GM18909 (cell line): ENCODE data around the gene ULK4.
"Not testable (repeated sequence)": the region's sequence is repeated elsewhere in the genome, so short reads cannot be mapped to it uniquely, and the experiment has no call there.

Experiments used
- ATAC-seq: cut with Tn5 transposase; IDR thresholded peaks from one replicate; pipeline ENCODE4 v1.9.1; 2021; ENCODE audit warnings: mild to moderate bottlenecking; ENCODE audit not compliant: unreplicated experiment, poor library complexity

ULK4 gene

DNA sequence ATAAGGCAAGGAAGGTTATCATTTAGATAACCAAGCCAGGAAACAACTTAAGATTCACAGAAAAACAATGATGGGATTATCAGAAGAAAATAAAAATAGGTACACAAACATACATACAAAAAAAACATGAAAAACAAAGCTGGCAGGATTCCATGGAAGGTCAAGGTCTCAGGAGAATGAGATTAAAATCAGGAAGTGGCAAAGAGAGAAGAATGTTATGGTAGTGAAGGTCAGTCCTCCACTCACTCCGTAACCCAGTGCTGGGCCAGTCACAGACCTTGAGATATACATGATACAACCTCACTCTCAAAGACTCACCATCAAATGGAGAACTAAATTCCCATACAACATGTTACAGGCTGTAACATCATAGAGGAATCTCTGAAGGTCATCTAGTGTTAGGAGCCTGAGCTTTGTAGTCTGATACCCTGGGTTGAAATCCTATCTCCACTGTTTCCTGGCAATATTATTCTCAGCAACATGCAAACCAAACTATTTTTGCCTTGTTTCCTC, 668.7 kb downstream of the ULK4 start:
- ATAC-seq, result no peak

DNA sequence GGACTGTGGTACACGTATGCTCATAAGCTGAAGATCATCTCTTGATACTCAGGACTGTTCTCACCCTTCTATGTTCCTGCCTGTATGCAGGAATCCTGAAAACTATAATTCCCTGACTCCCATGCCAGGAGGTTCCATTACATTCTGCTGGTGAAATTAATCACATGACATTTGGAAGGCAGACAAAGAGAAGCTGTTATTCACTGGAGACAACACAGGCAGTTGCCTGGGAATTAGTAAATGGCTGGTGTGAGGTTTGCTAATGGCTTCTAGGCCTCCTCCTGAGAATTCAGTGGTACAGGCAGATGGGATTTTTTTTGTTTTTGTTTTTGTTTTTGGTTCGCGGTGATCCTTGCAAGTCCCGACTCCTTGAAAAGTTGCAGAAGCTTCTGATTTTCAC, 671.2 kb downstream of the ULK4 start:
- ATAC-seq, result no peak

DNA sequence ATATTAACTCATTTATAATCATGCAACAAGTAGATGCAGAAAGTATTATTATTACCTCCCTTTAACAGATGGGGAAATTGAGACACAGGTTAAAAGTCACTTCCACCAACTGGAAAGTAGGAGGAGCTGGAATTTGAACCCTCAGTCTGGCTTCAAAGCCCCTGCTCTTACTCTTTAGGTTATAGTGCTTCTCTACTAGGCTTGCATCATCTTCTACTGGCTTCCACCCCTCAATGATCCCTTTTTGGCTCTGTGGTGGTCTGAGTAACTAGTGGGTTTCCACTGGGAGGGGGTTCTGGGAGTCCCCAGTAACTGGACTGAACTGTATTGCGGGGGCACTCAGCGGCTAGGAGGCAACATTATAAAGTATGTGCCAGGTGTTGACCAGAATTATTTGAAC, 671.6 kb downstream of the ULK4 start:
- no peak for ATAC-seq

DNA sequence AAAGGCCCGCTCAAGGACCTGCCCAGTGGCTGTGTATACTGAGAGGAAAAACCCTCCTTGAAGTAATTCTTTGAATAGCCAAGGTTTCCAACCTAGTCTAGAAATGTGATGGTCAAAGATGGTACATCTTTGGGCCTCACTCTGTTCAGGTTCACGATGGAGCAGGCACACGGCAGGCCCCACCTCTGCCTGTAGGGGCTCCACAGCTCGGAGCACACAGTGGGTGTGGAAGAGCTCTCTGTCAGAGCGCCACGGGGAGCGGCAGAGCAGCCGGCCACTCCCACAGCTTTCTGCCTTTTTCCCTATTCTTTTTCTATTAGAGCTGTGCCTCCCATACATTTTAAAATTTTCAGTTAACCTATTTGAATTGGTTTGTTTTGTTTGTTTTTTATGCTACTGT, 673.1 kb downstream of the ULK4 start:
- no peak for ATAC-seq

DNA sequence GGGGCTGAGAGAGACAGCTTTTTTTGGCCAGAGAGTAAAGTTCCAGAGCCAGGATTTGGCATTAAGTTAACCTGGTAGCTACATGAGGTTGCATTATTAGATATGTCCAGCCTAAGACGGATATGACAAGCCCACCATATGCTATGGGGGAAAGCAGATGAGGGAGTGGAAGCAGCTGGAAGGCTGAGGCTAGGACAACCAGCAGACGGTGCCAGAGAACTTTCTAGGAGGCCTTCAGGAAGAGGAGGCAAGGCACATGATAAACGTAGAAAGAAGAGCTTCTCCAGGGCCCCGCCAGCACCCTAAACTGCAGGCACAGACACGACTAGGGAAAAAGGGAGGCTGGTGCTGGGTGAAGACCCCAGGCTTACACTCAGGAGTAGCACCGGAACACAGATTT, 675.6 kb downstream of the ULK4 start:
- ATAC-seq, result no peak

DNA sequence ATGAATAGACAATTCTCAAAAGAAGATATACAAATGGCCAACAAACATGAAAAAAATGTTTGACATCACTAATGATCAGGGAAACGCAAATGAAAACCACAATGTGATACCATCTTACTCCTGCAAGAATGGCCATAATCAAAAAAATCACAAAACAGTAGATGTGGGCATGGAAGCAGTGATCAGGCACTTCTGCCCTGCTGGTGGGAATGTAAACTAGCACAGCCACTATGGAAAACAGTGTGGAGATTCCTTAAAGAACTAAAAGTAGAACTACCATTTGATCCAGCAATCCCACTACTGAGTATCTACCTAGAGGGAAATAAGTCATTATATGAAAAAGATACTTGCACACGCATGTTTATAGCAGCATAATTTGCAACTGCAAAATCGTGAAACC, 677.0 kb downstream of the ULK4 start:
- not testable (repeated sequence) for ATAC-seq

DNA sequence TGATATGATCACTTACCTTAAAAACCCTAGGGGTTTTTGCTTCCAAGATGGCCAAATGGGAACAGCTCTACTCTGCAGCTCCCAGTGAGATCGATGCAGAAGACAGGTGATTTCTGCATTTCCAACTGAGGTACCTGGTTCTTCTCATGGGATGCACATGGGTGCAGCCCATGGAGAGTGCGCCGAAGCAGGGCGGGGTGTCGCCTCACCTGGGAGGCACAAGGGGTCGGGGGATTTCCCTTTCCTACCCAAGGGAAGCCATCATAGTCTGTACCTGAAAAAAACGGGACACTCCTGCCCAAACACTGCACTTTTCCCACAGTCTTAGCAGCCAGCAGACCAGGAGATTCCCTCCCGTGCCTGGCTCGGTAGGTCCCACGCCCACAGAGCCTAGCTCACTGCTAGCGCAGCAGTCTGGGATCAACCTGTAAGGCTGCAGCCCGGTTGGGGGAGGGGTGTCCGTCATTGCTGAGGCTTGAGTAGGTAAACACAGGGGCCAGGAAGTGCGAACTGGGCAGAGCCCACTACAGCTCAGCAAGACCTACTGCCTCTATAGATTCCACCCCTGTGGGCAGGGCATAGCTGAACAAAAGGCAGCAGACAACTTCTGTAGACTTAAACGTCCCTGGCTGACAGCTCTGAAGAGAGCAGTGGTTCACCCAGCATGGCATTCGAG, 684.0 kb downstream of the ULK4 start:
- ATAC-seq, result no peak

DNA sequence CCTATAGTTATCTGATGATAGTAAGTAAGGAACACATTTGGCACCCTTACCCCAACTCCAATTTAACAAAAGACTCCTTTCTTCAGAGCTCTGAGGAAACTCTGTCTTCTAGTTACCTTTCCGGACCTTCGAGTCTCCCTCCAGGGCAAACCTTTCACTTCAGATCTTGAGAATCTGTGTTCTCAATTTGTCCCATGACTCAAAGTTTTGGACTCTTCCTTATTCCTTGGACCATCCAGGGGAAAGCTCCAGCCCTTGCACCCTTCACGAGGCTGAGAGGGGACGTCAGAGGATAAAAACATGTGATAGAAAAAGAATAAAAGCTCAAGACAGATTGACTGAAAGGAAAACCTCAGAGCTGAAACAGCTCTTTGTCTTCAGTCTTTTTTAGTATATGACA, 685.7 kb downstream of the ULK4 start:
- ATAC-seq, result no peak

DNA sequence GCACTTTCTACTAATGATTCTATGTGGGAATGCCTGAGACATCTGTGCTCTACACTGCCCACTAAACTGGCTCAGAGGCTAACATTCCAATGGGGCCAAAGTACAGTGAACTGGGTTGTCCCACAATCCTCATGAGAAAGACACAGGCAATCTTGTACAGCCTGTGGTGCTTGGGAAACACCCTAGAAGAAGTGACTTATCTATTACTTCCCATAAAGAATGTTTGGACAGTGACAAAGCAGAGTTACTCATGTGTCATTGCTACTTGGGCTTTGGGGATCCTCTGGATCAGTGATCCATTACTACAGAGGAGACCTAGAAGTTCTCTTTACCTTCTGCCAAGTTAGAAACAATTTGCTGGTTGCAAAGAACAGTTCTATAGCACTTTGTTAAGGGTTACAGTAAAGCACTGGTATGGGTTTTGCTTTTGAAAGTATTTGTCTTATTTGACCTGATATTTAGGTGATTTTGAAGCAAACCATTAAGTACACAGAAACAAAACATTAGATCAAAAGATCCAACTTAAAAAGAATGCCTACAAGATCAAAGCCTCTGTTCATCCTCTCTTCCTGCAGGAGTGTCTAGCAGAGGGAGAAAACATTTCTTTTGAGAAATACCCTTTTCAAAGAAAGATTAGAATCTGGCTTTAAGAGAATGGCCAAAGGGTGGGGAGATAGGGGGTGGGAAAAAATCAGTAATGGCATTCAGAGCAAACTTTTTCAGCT, 686.8 kb downstream of the ULK4 start:
- ATAC-seq, result no peak

DNA sequence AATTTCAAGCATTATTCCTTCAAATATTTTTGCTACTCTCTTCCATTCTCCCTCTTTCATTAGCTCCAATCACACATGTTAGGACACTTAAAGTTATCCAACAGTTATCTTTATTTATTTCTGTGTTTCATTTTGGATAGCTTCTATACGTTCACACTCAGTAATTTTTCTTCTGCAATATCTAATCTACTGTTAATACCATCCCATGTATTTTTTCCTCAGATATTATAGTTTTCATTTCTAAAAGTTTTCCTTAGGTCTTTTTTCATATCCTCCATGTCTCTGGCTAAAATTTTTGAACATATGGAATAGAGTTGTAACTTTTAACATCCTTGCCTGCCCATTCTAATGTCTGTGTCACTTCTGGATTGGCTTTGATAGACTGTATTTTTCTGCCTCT, 689.2 kb downstream of the ULK4 start:
- ATAC-seq, result no peak

DNA sequence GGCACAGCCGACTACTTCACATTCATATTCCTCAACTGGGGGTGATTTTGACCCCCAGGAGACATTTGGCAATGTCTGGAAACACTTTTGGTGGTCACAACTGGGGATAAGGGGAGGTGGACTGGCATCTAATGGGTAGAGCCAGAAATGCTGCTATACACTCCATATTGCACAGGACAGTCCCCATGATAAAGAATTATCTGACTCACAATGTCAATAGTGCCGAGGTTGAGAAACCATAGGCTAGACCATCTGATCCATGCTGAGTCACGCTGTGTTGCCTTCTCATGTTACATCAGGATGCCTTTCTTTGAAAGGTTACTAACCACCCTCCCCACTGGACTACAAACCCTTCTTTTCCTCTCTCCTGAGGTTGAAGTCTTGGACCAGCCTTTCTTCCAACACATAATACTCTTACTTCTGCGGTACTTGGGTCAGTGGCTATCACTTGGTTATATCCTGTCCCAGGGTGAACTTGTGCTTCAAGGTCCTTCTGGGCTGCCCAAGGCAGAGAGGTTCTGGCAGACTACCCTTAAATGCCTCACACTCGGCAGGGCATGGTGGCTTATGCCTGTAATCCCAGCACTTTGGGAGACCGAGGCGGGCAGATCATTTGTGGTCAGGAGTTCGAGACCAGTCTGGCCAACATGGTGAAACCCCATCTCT, 693.8 kb downstream of the ULK4 start:
- ATAC-seq, result no peak

DNA sequence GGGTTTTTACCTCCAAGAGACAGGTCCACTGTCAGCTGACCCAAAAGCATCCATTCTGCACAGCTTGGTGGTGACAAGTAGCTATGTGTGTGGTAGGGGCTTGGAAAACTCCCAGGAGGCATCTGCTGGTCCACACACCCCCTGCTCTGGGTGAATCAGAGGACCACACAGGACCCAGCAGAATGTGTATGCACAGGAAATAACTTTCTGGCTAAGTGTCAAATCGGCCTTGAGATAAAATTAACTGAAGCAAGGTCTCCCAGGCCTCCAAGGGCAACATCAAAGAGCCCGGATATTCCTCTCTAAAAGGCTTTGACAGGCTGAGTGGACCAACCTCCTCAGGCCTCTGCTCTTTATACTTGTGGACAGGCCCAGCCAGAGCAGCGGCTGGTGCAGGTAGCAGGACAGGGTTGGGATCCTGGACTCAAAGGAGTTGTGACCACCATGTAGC, 696.1 kb downstream of the ULK4 start:
- ATAC-seq, result no peak

DNA sequence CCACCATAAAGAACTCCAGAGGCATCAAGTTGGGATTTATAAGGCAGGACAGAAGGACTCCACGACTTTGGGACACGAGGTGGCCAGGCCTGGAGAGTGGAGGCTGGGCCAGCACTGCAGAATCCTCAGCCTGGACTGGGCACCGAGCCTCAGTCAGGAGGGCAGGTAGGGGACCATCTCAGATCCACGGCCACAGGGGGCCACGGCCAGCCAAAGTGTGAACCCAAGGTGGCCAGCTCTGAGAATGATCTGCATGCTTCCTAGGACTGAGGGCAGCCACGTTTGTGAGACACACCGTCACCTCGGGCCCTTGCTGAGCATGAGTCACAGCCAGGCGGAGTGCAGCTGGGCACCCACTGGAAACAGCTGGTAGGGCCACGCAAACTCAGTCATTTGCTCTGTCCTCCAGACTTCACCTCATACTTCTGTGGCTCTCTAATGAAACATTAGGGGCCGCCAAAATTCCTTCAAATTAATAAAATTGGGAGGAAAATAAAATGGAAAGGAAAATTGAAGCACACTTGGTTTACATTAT, 696.8 kb downstream of the ULK4 start:
- ATAC-seq, result no peak

DNA sequence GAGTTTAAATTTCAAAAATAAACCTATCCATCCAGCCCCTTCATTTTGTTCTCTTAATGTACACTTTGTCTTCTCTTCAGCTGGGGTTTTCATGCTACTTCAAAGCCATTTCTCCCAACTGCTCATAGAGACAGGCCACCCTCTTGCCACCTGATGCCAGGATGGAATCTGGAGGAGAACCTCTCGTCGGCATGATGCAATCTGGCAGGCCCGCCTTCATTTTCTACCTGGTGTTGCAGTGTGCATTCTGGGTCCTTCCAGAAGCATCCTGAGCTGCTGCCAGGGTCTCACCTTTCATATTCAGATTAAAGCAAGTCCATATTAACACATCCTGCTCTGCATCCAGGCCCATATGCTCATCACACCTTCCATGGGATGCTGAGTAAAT, 701.8 kb downstream of the ULK4 start:
- no peak for ATAC-seq

DNA sequence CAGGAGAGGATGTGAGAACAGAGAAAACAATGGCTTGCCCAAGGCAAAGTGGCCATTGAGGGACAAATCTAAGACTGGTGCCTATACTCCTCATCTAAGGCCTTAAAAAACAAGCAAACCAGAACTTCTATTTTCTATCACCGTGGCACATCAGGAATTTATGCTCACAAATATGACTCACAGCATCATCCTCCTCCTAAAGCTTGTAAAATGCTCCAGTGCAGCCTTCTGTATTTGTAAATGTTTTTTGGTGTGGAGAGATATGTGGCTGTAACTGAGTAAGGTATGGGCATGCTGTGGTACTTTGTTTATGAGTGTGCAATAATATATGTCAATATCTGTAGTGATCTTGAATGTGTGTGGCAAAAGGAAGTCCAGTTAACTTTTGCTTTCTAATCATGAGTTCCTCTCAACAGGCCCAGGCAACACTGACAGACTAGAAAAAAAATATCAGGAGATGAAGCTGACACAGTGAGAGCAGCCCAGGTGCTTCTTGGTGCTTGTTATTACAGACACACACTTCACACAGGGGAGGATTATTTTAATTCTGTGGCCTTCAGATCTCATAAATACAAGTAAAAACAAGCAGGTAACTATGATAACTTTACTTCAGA, 702.3 kb downstream of the ULK4 start:
- no peak for ATAC-seq

DNA sequence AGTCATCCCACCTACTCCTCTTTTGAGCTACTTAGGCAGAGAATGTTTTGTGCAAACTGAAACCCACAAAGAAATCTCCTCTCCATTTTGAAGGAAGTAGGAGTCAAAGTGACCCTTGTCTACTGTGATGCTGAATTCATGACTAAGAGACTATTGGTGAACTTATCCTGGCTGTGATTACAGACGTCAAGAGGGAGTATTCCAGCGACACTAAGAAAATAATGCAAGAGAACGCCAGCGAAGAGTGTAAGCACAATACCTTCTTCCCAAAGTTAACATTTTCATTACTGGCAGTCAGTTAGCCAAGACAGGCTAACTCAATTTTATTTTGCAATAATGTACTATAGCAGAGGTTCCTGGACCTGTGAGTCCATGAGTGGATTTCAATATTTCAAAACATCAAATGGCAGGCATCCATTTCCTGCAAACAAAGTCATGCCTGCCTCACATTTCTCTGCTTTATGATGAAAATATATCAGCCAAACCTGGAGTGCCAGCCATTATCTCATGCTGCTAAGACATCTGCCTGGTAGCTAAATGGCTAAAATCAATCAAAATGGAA, 703.6 kb downstream of the ULK4 start:
- no peak for ATAC-seq

DNA sequence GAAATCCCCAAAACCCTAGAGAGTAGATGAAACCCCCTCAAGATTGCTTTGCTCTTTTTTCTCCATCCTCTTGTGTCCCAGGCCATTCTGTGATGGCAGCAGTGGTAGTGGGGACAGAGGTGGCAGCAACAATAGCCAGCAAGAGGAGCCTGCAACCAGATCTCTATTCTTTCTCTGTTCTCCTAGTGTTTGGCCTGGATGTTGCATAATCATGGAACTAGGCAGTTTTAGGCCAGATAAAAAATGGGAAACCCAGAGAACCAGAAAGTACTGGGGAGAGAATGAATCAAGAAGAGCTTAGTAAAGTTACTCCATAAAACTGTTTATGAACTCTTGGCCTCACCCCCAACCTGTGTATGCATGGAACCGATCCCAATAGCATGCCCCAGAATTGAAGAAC, 710.3 kb downstream of the ULK4 start:
- no peak for ATAC-seq

DNA sequence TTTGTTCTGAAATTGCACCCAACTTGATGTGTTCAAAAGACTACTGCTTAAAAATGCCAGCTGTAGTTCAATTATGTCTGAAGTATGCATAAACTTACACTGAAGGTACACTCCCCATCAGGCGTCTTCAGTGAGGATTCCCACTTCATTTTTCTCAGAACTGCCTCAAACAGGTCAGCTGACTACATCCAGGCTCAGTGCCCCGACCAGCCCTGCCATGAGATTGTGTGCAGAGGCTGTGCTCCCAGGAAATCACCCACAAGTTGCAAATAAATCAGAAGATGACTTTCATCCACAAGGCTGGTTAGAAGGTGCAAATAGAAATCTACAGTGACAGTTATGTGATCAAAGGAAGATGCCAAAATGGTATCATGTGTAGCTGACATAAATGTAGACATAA, 711.1 kb downstream of the ULK4 start:
- ATAC-seq, result no peak

DNA sequence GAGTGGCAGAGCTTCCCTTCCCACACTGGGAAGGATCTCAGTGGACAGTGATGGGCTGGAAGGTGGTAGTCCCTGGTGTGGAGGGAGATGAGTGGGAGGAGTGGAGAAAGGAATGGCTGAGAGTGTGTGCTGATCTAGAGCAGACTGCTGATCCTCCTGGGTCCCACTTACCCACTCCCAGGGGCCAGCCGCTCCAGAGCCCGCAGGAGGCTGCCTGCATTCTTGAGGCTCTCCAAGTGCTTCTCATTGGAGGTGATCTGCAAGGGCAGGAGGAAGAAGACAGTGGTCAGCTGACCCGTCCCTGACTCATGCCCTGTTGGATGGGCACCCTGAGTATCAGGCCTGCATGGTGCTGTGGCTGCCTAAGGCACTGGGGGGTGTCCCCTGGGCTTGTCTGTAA, 712.6 kb downstream of the ULK4 start:
- ATAC-seq, result no peak

DNA sequence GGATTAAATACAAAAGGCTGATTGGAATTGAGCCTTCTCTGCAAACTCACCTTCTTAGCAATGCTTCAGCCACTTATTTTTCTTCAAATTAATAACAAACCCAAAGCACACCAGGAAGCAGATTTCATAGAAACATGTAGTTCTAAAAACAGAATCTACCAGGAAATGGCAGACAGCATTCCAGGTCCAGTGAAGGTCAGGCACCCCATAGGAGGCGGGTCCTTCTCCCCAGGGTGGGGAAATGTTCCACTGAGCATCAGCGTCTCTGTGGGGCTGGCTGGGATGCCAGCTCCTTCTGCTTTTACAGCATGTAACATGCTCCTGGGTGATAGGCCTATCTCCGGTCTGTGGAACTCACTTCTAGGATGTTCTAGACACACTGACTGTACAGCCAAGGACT, 713.4 kb downstream of the ULK4 start:
- no peak for ATAC-seq
